Measurements from ENCODE around the gene TSPAN14. TPM values are rescaled to one million over a fixed set of nuclear protein-coding genes. Genes with fewer than 3 reads are reported as not detected.
A peak's percentile ranks its signal among the peaks of the same experiment; 100 is the strongest.

The TSPAN14 gene
- total RNA-seq, 1 donor from 2014 or later = 111 TPM

DNA sequence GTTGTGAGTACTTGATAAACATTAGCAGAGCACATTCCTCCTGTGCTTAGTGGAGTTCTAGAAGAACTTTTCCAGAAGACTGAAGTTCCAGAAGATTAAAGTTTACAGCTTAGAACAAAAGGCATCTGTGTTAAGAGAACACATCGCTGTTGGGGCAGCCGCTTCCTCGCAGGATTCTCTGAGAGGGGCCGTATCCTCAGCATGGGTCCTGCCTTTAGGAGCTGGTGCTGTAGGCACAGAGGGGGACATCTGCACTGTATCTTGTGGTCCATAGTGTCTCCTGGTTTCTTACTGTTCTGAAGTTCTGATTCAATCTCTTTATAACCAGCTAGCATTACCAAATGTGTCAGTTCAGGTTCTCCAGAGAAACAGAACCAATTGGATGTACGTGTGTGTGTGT is 99.9 kb downstream of the TSPAN14 start:
- Mint-ChIP-seq H3K27me3 (peaks cover 7% of the 10 kb centered on the region), H3K27ac (no peak overlapping the region), H3K9me3 (no peaks in the 10 kb centered on the region), H3K36me3 (no peaks in the 10 kb centered on the region), H3K4me3 (no peak overlapping the region), H3K4me1 (ENCODE audit: unreplicated experiment) (peaks cover 7% of the 10 kb centered on the region)
- peak; percentile 18 for DNase-seq (ENCODE audit: extremely low spot score, unreplicated experiment)
- TF ChIP-seq, protein P1, sequence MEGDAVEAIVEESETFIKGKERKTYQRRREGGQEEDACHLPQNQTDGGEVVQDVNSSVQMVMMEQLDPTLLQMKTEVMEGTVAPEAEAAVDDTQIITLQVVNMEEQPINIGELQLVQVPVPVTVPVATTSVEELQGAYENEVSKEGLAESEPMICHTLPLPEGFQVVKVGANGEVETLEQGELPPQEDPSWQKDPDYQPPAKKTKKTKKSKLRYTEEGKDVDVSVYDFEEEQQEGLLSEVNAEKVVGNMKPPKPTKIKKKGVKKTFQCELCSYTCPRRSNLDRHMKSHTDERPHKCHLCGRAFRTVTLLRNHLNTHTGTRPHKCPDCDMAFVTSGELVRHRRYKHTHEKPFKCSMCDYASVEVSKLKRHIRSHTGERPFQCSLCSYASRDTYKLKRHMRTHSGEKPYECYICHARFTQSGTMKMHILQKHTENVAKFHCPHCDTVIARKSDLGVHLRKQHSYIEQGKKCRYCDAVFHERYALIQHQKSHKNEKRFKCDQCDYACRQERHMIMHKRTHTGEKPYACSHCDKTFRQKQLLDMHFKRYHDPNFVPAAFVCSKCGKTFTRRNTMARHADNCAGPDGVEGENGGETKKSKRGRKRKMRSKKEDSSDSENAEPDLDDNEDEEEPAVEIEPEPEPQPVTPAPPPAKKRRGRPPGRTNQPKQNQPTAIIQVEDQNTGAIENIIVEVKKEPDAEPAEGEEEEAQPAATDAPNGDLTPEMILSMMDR (conservative IDR thresholded peaks at IDR 0.05) = no peak

DNA sequence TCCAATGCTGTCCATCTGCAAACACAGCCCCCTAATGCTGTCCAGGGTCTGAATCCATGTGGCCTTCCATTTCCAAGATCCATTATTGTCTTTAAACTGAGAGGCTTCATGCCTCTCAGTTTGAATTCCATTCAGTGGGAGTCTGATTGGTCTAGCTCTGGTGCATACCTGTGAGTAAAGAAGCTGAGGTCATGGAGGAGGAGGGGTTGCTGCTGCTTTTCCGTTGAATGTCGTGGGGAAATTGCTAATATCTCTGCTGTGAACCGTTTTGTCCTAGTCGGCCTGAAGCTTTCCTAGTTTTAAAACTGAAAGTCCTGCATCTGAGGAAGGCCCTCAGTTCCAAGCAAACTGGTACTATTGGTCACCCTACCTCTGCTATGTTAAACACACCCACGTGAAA is 101.3 kb downstream of the TSPAN14 start:
- DNase-seq (ENCODE audit: extremely low spot score, unreplicated experiment) = no peak

DNA sequence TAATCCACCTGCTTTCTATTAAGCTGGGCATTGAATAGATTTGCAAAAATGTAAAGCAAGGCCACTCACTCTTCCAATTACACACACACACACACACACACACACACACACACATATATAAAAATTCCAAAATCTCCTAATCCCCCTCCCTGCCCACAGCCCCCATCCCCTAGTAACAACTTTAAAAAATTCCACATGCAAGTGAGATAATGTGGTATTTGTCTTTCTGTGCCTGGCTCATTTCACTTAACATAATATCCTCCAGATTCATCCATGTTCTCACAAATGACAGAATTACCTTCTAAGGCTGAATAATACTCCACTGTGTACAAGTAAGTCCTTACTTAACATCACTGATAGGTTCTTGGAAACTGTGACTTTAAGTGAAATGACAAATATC is 107.8 kb downstream of the TSPAN14 start:
- peaks cover 3% of the 10 kb centered on the region for H3K4me1 Mint-ChIP-seq (ENCODE audit: unreplicated experiment)
- H3K36me3 Mint-ChIP-seq = no peaks in the 10 kb centered on the region
- H3K4me3 Mint-ChIP-seq = no peak overlapping the region
- DNase-seq (ENCODE audit: extremely low spot score, unreplicated experiment) = no peak
- no peak overlapping the region for H3K27ac Mint-ChIP-seq
- TF ChIP-seq, protein P1 (conservative IDR thresholded peaks at IDR 0.05) = no peak
- no peaks in the 10 kb centered on the region for H3K27me3 Mint-ChIP-seq
- no peaks in the 10 kb centered on the region for H3K9me3 Mint-ChIP-seq

More for the DNA sequence above, 101.3 kb downstream of the TSPAN14 start:
- no peaks in the 10 kb centered on the region for H3K36me3 Mint-ChIP-seq
- H3K4me3 Mint-ChIP-seq = no peak overlapping the region
- H3K27me3 Mint-ChIP-seq = peaks cover 7% of the 10 kb centered on the region
- H3K4me1 Mint-ChIP-seq (ENCODE audit: unreplicated experiment) = peaks cover 7% of the 10 kb centered on the region
- TF ChIP-seq, protein P1 (conservative IDR thresholded peaks at IDR 0.05) = no peak
- H3K9me3 Mint-ChIP-seq = no peaks in the 10 kb centered on the region
- H3K27ac Mint-ChIP-seq = no peak overlapping the region

DNA sequence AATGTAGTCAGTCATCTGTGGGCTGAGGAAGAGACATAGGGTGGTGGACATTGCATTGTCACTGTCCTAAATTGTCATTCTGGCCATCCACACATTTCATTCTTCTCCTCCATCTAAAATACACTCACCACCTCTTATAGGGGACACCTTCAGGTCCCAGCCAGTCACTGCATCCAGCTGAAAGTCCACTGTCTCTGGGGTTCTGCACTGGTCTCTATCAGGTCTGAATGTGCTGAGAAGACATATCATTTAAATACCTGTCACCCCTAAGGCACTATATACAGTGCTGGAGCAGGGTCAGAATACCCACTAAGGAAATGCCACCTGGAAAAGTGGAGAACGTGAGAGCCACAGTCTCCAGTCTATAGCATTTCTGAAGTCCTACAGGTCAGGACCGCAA is 113.2 kb downstream of the TSPAN14 start:
- TF ChIP-seq, protein P1 (conservative IDR thresholded peaks at IDR 0.05) = no peak
- H3K4me3 Mint-ChIP-seq = no peak overlapping the region
- H3K27ac Mint-ChIP-seq = no peak overlapping the region
- DNase-seq (ENCODE audit: extremely low spot score, unreplicated experiment) = peak; percentile 32
- no peaks in the 10 kb centered on the region for H3K9me3 Mint-ChIP-seq
- H3K27me3 Mint-ChIP-seq = peaks cover 11% of the 10 kb centered on the region
- no peaks in the 10 kb centered on the region for H3K36me3 Mint-ChIP-seq
- no peaks in the 10 kb centered on the region for H3K4me1 Mint-ChIP-seq (ENCODE audit: unreplicated experiment)

DNA sequence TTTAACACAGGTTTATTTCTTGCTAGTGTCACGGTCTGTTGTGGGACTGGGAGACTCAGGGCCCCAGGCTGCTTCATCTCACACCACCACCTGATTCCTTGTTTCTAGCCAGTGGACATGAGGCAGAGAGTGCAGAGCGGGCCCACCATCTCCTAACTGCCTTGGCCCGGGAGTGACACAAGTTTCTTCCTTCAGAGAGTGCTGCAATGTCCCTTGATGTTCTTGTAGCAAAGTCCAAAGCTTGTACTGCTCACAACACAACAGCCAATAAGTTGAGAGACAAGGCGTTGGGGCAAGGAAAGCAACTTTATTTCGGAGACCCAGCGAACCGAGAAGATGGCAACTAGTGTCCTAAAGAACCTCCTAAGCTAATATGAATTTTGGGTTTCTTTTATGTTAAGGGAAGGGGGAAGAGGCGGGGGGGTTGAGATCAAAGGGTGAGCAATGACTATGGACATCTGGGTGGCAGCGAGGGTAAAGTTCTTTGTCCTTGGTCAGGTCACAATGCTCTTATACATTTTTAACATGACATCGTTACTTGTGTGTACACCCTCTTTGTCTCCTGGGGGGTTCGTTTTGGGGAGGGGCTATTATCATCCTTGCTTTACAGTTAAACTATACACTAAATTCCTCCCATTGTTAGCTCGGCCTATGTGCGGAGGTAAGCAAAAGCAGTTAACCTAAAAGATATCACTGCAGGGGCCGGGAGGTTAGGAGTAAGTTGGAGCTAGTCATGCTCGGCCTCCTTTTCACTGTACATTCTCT is 115.2 kb downstream of the TSPAN14 start:
- H3K27ac Mint-ChIP-seq = no peak overlapping the region
- H3K27me3 Mint-ChIP-seq = peaks cover 11% of the 10 kb centered on the region
- peaks cover 4% of the 10 kb centered on the region for H3K4me1 Mint-ChIP-seq (ENCODE audit: unreplicated experiment)
- H3K9me3 Mint-ChIP-seq = no peaks in the 10 kb centered on the region
- TF ChIP-seq, protein P1 (conservative IDR thresholded peaks at IDR 0.05) = no peak
- no peak overlapping the region for H3K4me3 Mint-ChIP-seq
- H3K36me3 Mint-ChIP-seq = no peaks in the 10 kb centered on the region
- peak; percentile 29 for DNase-seq (ENCODE audit: extremely low spot score, unreplicated experiment)

Data from type B pancreatic cell (in vitro differentiated cells).